ENCODE measurements around the gene TTC23L.

The TTC23L gene

GRCh38 chr5:34832568-34832967, 6.4 kb upstream of the TTC23L start:
- DNase-seq (ENCODE audit: low read depth in 2 of 2, low spot score in 1 of 2), result no peak

- no peak for DNase-seq (ENCODE audit: low read depth in 2 of 2, low spot score in 1 of 2)
Observed at GRCh38 chr5:34833090-34833489, 5.9 kb upstream of the TTC23L start.

- no peak for DNase-seq (ENCODE audit: low read depth in 2 of 2, low spot score in 1 of 2)
Observed at GRCh38 chr5:34833976-34834793, 4.8 kb upstream of the TTC23L start.

GRCh38 chr5:34834794-34835089, 4.2 kb upstream of the TTC23L start:
- DNase-seq (ENCODE audit: low read depth in 2 of 2, low spot score in 1 of 2), result no peak

- no peak for DNase-seq (ENCODE audit: low read depth in 2 of 2, low spot score in 1 of 2)
Observed at GRCh38 chr5:34835664-34836063, 3.3 kb upstream of the TTC23L start.

DNA sequence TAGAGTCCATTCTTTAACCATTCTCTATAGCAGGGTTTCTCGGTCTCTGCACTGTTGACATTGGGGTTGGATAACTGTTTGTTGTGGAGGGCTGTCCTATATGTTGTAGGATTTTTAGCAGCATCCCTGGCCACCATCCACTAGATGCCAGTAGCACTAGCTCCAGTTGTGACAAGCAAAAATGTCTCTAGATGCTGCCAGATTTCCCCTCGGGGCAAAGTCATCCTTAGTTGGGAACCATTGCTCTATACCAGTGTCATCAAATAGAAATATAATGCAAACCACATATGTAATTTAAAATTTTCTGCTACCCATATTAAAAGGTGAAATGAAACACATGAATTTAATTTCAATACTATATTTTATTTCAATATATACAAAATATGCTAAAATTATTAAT, 2.9 kb downstream of the TTC23L start:
- DNase-seq (ENCODE audit: low read depth in 2 of 2, low spot score in 1 of 2), result no peak

- no peak for DNase-seq (ENCODE audit: low read depth in 2 of 2, low spot score in 1 of 2)
Observed at GRCh38 chr5:34842554-34842953, 3.6 kb downstream of the TTC23L start.

DNA sequence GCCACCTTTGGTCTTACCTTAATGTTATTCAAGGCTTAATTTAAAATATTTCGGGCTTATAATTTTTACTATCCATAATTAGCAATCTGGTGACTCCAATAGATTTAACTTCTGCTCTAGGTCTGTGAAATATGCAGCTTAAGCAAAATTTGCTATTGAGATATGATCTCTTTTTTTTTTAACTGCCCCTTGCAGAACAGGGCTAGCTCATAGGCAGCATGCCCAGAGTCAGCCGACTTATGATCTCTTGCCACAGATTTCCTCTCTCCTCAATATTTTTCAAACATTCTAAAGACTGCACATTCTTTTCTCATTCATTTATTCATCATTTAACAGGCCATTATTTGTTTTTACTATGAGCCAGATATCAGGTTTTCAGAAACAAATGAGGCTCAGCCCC, 4.5 kb downstream of the TTC23L start:
- no peak for DNase-seq (ENCODE audit: low read depth in 2 of 2, low spot score in 1 of 2)

- no peak for DNase-seq (ENCODE audit: low read depth in 2 of 2, low spot score in 1 of 2)
Observed at GRCh38 chr5:34844106-34844505, 5.1 kb downstream of the TTC23L start.

DNA sequence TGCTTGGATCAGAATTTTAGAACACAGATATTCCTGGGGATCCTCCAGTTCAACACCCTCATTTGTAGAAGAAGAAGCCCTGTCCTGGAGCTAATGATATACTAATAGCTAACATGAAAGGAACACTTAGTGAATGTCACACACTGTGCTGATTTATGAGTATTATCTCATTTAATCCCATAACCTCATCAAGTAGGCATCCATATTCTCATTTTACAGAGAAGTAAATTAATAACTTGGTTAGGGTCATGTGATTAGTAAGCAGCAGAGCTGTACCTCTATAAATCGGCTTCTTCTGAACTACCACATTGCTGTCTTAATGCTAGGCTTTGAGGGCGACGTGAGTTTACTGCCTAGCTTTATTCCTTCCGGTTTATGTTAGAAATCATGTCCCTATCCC, 6.0 kb downstream of the TTC23L start:
- no peak for DNase-seq (ENCODE audit: low read depth in 2 of 2, low spot score in 1 of 2)

- DNase-seq (ENCODE audit: low read depth in 2 of 2, low spot score in 1 of 2), result no peak
Observed at GRCh38 chr5:34847056-34847455, 8.1 kb downstream of the TTC23L start.

- no peak for DNase-seq (ENCODE audit: low read depth in 2 of 2, low spot score in 1 of 2)
Observed at GRCh38 chr5:34847552-34847951, 8.6 kb downstream of the TTC23L start.

DNA sequence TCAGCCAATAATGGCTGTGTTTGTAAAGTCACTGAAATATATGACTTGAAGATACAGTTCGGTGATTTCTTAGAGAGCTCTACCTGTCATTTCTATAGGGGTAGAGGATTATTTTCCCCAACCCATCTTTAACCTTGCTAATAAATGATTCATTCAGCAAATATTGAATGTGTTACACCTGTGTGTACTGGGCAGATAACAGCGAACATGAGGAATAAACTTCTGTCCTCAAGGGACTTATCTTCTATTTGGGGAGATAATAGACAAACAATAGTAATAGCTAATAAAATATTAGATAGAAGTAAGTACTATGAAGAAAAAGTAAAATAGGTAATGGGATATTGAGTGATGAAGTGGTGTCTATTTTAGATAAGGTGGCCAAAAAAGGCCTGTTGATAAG, 9.3 kb downstream of the TTC23L start:
- no peak for DNase-seq (ENCODE audit: low read depth in 2 of 2, low spot score in 1 of 2)

GRCh38 chr5:34849253-34849652, 10.3 kb downstream of the TTC23L start:
- DNase-seq (ENCODE audit: low read depth in 2 of 2, low spot score in 1 of 2), result no peak

DNA sequence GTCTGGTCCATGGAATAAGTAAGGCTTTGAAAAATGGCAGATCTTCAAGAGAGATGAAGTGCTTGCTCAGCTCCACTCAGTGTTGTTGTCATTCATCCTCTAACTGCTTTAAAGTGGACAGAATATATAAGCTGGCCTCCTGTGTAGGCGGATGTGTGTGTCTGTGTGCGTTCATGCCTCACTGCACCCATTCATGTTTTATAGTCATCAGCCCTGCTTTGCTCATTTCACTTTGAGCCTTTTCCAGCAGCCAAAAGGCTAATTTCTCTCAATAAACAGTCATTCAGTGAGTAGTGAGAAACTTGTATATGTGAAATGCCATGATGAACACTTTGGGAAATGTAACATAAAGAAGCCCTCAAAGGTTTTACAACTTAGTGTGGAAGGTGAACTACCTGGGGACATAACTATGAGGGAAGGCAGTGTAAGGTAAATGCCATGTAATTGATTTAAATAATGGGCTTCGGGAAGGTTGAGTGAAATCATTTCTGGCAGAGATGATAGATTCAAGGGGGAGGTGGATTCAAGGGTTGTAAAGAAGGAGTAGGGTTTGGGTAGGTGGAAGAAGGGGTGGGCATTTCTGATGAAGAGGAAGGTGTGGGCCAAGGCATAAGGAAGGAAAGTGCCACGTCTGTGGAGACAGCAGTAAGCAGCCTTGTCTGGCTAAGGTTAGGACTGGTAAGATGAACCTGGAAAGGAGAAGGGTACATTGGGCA, 15.7 kb downstream of the TTC23L start:
- DNase-seq (ENCODE audit: low read depth in 2 of 2, low spot score in 1 of 2), result no peak

- no peak for DNase-seq (ENCODE audit: low read depth in 2 of 2, low spot score in 1 of 2)
Observed at GRCh38 chr5:34857161-34857560, 18.2 kb downstream of the TTC23L start.

GRCh38 chr5:34857894-34858293, 18.9 kb downstream of the TTC23L start:
- DNase-seq (ENCODE audit: low read depth in 2 of 2, low spot score in 1 of 2), result no peak

DNA sequence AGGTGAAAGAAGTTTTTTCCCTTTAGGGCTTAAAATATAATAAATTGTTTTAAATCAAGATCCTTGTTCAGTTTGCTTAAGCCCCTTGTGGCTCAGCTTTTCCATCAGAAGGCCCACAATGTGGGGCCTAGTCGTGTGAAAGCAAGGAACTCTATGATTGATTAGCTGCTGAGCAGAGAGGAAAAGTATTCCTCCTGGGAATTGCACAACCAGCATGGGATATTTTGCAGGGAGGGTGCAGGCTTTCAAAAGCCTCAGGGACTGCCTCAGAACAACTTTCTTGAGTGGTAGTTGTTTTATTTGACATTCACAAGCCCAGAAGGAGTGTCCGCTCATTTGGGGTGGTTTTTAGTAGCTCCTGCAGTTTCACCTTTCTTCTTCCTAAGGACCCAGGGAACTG, 19.8 kb downstream of the TTC23L start:
- no peak for DNase-seq (ENCODE audit: low read depth in 2 of 2, low spot score in 1 of 2)

DNA sequence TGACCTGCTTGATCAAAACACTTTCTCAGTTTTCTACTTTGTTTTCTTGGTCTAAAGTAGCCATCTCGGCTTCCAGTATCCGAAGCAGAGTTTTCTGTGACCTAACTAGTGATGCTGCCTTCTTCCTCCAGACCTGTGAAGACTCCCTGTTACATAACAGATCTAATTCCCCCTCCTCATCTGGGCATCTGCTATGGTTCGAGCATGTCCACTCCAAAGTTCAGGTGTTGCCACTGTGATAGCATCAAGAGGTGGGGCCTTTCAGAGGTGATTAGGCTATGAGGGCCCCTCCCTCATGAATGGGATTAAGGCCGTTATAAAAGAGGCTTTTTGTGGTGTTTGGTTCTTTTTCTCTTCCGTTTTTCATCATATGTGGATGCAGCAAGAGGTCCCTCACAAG, 20.3 kb downstream of the TTC23L start:
- DNase-seq (ENCODE audit: low read depth in 2 of 2, low spot score in 1 of 2), result no peak

GRCh38 chr5:34863946-34864345, 25.0 kb downstream of the TTC23L start:
- no peak for DNase-seq (ENCODE audit: low read depth in 2 of 2, low spot score in 1 of 2)

DNA sequence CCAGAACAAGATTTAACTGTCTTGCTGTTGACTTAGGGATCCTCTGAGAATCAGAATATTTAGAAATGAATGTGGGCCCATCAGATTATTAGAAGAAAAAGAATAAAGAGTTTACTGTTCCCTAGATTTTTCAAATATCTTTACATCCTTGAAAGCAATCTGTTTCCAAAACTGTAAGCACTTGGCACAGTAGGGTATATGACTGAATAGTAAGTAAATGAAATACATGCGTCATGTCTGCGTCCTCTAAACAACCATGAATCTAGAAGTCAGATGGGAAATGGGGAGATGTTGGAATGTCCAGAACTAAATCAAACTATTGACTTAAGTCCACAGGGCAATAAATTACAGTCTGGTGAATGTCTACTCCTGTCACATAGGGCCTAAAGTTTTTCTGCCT, 26.1 kb downstream of the TTC23L start:
- DNase-seq (ENCODE audit: low read depth in 2 of 2, low spot score in 1 of 2), result no peak

- DNase-seq (ENCODE audit: low read depth in 2 of 2, low spot score in 1 of 2), result no peak
Observed at GRCh38 chr5:34866989-34867471, 28.1 kb downstream of the TTC23L start.

DNA sequence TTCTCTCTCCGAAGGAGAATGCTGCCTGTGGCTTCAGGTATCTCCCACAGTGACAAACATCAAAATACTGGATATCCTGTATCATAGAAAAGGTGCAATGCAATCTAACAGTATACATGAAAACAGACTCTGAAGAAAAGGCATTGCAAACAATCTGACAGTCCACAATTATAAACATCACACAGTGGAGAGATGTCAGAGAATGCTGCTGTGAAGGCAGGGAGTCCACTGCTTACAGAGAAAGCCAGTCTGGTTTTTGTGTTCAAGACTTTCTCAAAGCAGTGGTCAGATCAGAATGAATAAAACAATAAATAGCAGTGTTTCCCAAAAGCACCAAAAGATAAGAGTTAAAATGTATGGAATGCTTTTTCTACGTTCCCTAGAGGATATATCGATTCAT, 28.7 kb downstream of the TTC23L start:
- no peak for DNase-seq (ENCODE audit: low read depth in 2 of 2, low spot score in 1 of 2)
